Nephron progenitor cell (in vitro differentiated cells): ENCODE data around the gene COPZ2.
"Not testable (repeated sequence)": the region's sequence is repeated elsewhere in the genome, so short reads cannot be mapped to it uniquely, and the experiment has no call there.

Source experiments
- DNase-seq: peaks from one replicate; pipeline ENCODE4 v3.0.0; 2021
- H3K27ac Mint-ChIP-seq: 2 replicates; pipeline ENCODE4 v1.8.0; 2021; ENCODE audit warnings: mild to moderate bottlenecking, moderate library complexity, mixed read lengths
- H3K27me3 Mint-ChIP-seq: 2 replicates; pipeline ENCODE4 v1.8.0; 2021; ENCODE audit warnings: mild to moderate bottlenecking, low read depth, mixed read lengths; ENCODE audit not compliant: poor library complexity
- H3K36me3 Mint-ChIP-seq: 2 replicates; pipeline ENCODE4 v1.8.0; 2021; ENCODE audit warnings: low read depth, mixed read lengths
- H3K4me1 Mint-ChIP-seq: 2 replicates; pipeline ENCODE4 v1.8.0; 2021; ENCODE audit warnings: mixed read lengths
- H3K4me3 Mint-ChIP-seq: 2 replicates; pipeline ENCODE4 v1.8.0; 2021; ENCODE audit warnings: mild to moderate bottlenecking, moderate library complexity, mixed read lengths
- H3K9me3 Mint-ChIP-seq: 2 replicates; pipeline ENCODE4 v1.8.0; 2021; ENCODE audit warnings: mild to moderate bottlenecking, moderate library complexity, mixed read lengths
- TF ChIP-seq, protein P1 (sequence below): fragments of 200-600 bp; sonication (generic); IDR thresholded peaks from 2 replicates; pipeline ENCODE4 v1.5.0; 2021; ENCODE audit warnings: antibody characterized with exemption

COPZ2 gene

DNA sequence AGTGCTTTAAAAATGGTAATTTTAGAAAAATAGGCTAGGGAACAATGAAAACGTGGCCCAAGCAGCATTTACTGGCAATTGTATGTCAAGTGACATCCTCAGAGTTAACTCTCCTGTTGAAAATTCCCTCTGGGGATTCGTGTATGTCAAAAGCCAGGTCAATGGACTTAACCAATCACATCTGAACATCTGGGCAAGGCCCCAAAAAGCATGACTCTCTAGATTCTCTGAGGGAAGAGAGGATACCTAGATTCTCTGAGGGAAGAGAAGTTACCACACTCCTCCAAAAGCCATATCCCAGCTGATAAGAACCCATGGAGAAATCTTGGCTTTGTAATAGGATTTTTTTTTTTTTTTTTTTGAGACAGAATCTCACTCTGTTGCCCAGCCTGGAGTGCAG, 34.1 kb upstream of the COPZ2 start:
- Mint-ChIP-seq H3K27me3 (peaks cover 3% of the 10 kb centered on the region), H3K4me3 (no peak overlapping the region), H3K36me3 (peaks cover 65% of the 10 kb centered on the region), H3K9me3 (no peaks in the 10 kb centered on the region), H3K27ac (no peak overlapping the region), H3K4me1 (peaks cover 11% of the 10 kb centered on the region)
- DNase-seq, result no peak
- TF ChIP-seq, protein P1, sequence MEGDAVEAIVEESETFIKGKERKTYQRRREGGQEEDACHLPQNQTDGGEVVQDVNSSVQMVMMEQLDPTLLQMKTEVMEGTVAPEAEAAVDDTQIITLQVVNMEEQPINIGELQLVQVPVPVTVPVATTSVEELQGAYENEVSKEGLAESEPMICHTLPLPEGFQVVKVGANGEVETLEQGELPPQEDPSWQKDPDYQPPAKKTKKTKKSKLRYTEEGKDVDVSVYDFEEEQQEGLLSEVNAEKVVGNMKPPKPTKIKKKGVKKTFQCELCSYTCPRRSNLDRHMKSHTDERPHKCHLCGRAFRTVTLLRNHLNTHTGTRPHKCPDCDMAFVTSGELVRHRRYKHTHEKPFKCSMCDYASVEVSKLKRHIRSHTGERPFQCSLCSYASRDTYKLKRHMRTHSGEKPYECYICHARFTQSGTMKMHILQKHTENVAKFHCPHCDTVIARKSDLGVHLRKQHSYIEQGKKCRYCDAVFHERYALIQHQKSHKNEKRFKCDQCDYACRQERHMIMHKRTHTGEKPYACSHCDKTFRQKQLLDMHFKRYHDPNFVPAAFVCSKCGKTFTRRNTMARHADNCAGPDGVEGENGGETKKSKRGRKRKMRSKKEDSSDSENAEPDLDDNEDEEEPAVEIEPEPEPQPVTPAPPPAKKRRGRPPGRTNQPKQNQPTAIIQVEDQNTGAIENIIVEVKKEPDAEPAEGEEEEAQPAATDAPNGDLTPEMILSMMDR, result no peak

DNA sequence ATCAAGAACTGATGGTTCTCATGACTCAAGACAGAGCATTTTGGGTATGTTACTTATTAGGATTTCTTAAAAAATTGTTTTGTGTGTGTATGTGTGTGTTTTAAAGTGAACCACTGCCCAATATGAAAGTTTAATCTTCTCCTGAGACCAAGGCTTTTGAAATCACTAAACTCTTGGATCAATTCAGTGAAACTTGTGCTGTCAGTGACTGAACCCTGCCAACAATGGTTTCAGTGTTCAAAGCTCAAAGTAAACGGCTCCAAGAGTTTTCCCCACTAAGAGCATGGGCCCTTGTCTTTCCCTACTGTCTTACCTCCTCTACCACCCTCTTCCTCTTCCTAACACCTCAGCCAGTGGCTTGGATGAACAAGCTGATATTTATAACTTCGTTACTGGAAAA, 32.6 kb upstream of the COPZ2 start:
- Mint-ChIP-seq H3K27me3 (no peaks in the 10 kb centered on the region), H3K9me3 (no peaks in the 10 kb centered on the region), H3K36me3 (peaks cover 66% of the 10 kb centered on the region), H3K27ac (peak overlapping the region; percentile 78), H3K4me1 (peaks cover 15% of the 10 kb centered on the region), H3K4me3 (no peak overlapping the region)
- TF ChIP-seq, protein P1, result no peak
- no peak for DNase-seq

DNA sequence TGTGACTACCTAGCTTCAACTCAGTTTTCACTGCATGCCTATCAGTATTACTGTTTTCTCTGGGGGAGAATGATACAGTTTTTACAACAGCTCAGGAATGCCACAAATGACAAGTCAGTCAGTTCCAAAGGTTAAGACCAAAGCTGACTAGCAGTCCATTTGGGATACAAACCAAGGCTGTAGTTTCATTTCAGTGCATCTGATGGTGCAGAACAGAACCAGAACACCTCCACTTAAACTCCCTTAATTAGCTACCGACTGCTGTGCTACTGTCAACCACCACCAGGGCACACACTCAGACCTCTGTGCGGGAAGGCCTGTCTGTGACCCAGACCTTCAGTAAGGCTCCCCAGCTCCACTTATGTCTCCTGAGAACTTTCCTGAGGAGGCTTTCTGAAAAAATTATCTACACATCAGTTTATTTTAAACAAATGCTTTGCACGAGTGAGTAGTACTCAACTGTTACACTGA, 30.9 kb upstream of the COPZ2 start:
- no peak for DNase-seq
- Mint-ChIP-seq H3K27ac (peak overlapping the region; percentile 90), H3K36me3 (peaks cover 69% of the 10 kb centered on the region), H3K4me3 (no peak overlapping the region), H3K4me1 (peaks cover 18% of the 10 kb centered on the region), H3K9me3 (no peaks in the 10 kb centered on the region), H3K27me3 (no peaks in the 10 kb centered on the region)
- TF ChIP-seq, protein P1, result peak; percentile 33

DNA sequence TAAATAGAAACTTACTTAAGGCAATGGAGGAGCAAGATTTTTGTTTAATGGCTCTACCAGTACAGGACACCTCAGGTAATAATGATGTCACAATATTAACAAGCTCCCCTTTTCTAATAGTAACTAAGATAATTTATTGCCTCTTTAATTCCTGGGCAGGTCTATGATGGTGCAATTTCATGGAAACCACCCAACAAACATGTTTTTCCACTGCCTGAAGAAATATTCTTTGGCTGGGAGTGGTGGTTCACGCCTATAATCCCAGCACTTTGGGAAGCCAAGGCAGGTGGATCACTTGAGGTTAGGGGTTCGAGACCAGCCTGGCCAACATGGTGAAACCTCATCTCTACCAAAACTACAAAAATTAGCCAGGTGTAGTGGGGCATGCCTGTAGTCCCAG, 30.2 kb upstream of the COPZ2 start:
- H3K27ac Mint-ChIP-seq, H3K9me3 Mint-ChIP-seq, H3K27me3 Mint-ChIP-seq, H3K4me3 Mint-ChIP-seq, DNase-seq: not testable (repeated sequence)
- Mint-ChIP-seq H3K4me1 (peaks cover 14% of the 10 kb centered on the region), H3K36me3 (peaks cover 62% of the 10 kb centered on the region)

DNA sequence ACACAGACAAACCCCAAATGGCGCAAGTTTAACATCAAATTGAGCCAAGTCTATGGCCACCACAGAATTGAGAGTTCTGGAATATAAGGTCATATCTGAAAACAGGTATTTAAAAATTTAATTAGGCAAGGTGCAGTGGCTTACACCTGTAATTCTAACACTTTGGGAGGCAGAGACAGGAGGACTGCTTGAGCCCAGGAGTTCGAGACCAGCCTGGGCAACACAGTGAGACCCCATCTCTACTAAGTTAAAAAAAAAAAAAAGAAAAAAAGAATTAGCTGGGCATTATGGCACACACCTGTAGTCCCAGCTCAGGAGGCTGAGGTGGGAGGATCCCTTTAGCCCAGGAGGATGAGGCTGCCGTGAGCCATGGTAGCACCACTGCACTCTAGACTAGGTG, 29.6 kb upstream of the COPZ2 start:
- DNase-seq, result no peak
- no peaks in the 10 kb centered on the region for H3K9me3 Mint-ChIP-seq
- H3K4me3 Mint-ChIP-seq, result no peak overlapping the region
- H3K27me3 Mint-ChIP-seq, result no peaks in the 10 kb centered on the region
- H3K36me3 Mint-ChIP-seq, result peaks cover 64% of the 10 kb centered on the region
- TF ChIP-seq, protein P1, result no peak
- peak overlapping the region; percentile 46 for H3K27ac Mint-ChIP-seq
- peaks cover 14% of the 10 kb centered on the region for H3K4me1 Mint-ChIP-seq

DNA sequence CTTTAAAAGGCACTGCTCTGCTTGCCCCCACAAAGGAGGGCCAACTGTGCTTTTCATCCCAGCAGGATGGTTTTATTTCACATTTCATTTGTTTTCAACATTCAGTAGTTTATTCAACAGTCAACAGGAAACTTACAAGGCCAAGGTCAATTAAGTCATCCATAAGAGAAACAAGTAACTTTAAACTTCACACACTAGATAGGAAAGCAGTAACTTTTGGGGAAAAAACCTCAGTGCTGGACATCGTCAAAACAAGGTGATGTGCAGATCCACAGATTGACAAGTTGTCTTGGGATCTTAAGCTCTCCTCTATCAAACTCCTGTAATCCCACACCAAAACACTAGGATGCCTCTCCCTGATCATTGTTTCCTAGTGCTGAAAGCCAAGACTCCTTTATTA, 29.1 kb upstream of the COPZ2 start:
- Mint-ChIP-seq H3K27ac (peak overlapping the region; percentile 46), H3K4me3 (no peak overlapping the region), H3K9me3 (no peaks in the 10 kb centered on the region), H3K27me3 (no peaks in the 10 kb centered on the region), H3K4me1 (peaks cover 14% of the 10 kb centered on the region), H3K36me3 (peaks cover 62% of the 10 kb centered on the region)
- DNase-seq, result no peak
- TF ChIP-seq, protein P1, result no peak
